ENCODE data around the gene NAV1. TPM values are rescaled to one million over a fixed set of nuclear protein-coding genes. Genes with fewer than 3 reads are reported as not detected.

The NAV1 gene
- total and polyA plus RNA-seq, 2 donors (not counting 3 experiments of a cell fraction or from before 2014, with no cell fraction given), result 19.9 to 138 TPM

GRCh38 chr1:201501812-201502510 lies 37.0 kb upstream of the NAV1 start:
- POLR2A ChIA-PET, result interaction anchor here (0.7 to 7.8 kb wide), 7 partner anchors 7 to 211 kb away, joined by 3 to 124 read pairs (median 12); partner anchors contain the start of gene PHLDA3
- no peak for FAIRE-seq

More at GRCh38 chr1:201501812-201502510, 37.0 kb upstream of the NAV1 start:
- Histone ChIP-seq H4K20me1 (replicated peaks; ENCODE audit: control insufficient read depth, extremely low read depth, insufficient read depth, low read length) (no peaks in the 10 kb centered on the region), H3K4me1 (ENCODE audit: control insufficient read depth, extremely low read depth, insufficient read depth, low read length) (peaks cover 54% of the 10 kb centered on the region), H3K36me3 (ENCODE audit: control insufficient read depth in 2 of 2, extremely low read depth in 1 of 2, insufficient read depth in 2 of 2, low read length in 2 of 2) (peaks cover 3% of the 10 kb centered on the region in 2 experiments), H3K9ac (replicated peaks; ENCODE audit: extremely low read depth, insufficient read depth, low read length) (no peak overlapping the region), H3K9me3 (replicated peaks; ENCODE audit: control insufficient read depth, insufficient read depth, low read length) (no peaks in the 10 kb centered on the region), H3K79me2 (ENCODE audit: control insufficient read depth, insufficient read depth, low read length) (peaks cover 95% of the 10 kb centered on the region), H3K4me2 (ENCODE audit: insufficient read depth, low read length) (no peak overlapping the region), H3K9me1 (replicated peaks; ENCODE audit: control insufficient read depth, extremely low read depth, insufficient read depth, low read length) (no peaks in the 10 kb centered on the region), H2AFZ (ENCODE audit: low read depth, low read length) (no peak overlapping the region), H3K4me3 (replicated peaks in 1 of 3; ENCODE audit: insufficient read depth in 1 of 3, low read depth in 1 of 3, low read length in 3 of 3) (no peak overlapping the region), H3K27ac (ENCODE audit: insufficient read depth, low read depth, low read length) (peak overlapping the region; percentile 89), H3K27me3 (ENCODE audit: control insufficient read depth in 2 of 2, insufficient read depth in 2 of 2, low read length in 2 of 2) (no peaks in the 10 kb centered on the region)
- BruUV-seq (replicated peaks), result no TSS peak
- no peak for TF ChIP-seq MAX (IDR thresholded peaks at IDR 0.05; ENCODE audit: insufficient read depth, insufficient read length)
- TF ChIP-seq CTCF (IDR thresholded peaks at IDR 0.05; ENCODE audit: extremely low read depth in 1 of 2, insufficient read depth in 1 of 2, low read depth in 1 of 2, low read length in 2 of 2), result no peak
- no peak for TF ChIP-seq GATA2 (IDR thresholded peaks at IDR 0.05; ENCODE audit: insufficient read depth, insufficient read length, low read depth, low read length)
- no peak for TF ChIP-seq EZH2 (IDR thresholded peaks at IDR 0.05; ENCODE audit: borderline replicate concordance, low read depth, low read length, severe bottlenecking)
- no peak for TF ChIP-seq MYC (IDR thresholded peaks at IDR 0.05; ENCODE audit: low read depth, low read length)
- peak; percentile 6 for TF ChIP-seq POLR2AphosphoS5 (IDR thresholded peaks at IDR 0.05; ENCODE audit: insufficient read depth, low read depth, low read length)
- no peak for TF ChIP-seq JUN (IDR thresholded peaks at IDR 0.05; ENCODE audit: borderline replicate concordance, insufficient read depth, insufficient read length, low read depth)
- DNase-seq (ENCODE audit: low read depth, low spot score), result no peak
- dilution Hi-C loops (cut with MboI; ENCODE audit: extremely low pct_ligation_motif_present, low sequenced_read_pairs) (no loop called here), intact Hi-C loops (cut with micrococcal nuclease) (no loop called here)
- CTCF ChIA-PET, result interaction anchor here (1.5 to 28.3 kb wide), 4 partner anchors 4 to 66 kb away, joined by 5 to 1317 read pairs (median 667); partner anchors contain the start of gene CSRP1
